ENCODE data around the gene TFAP2C.
"Not testable (repeated sequence)": the region's sequence is repeated elsewhere in the genome, so short reads cannot be mapped to it uniquely, and the experiment has no call there.

Gene TFAP2C

GRCh38 chr20:56646599-56646998 is 17.5 kb downstream of the TFAP2C start:
- Mint-ChIP-seq H3K27ac (no peak overlapping the region), H3K4me3 (no peak overlapping the region), H3K9me3 (no peaks in the 10 kb centered on the region), H3K4me1 (no peaks in the 10 kb centered on the region), H3K27me3 (ENCODE audit: low read depth) (peaks cover 23% of the 10 kb centered on the region), H3K36me3 (ENCODE audit: low read depth) (no peaks in the 10 kb centered on the region)
- TF ChIP-seq CTCF (IDR thresholded peaks at IDR 0.05; ENCODE audit: unreplicated experiment in 3 of 3), result no peak

- H3K27me3 Mint-ChIP-seq (ENCODE audit: low read depth), result peaks cover 43% of the 10 kb centered on the region
- H3K36me3 Mint-ChIP-seq (ENCODE audit: low read depth), result no peaks in the 10 kb centered on the region
- no peaks in the 10 kb centered on the region for H3K4me1 Mint-ChIP-seq
- TF ChIP-seq CTCF (IDR thresholded peaks at IDR 0.05; ENCODE audit: unreplicated experiment in 3 of 3), result no peak
- no peaks in the 10 kb centered on the region for H3K9me3 Mint-ChIP-seq
- H3K4me3 Mint-ChIP-seq, result no peak overlapping the region
- no peak overlapping the region for H3K27ac Mint-ChIP-seq
These were observed 24.1 kb downstream of the TFAP2C start for GRCh38 chr20:56653211-56653610.

- H3K4me1 Mint-ChIP-seq, result no peaks in the 10 kb centered on the region
- TF ChIP-seq CTCF (IDR thresholded peaks at IDR 0.05; ENCODE audit: unreplicated experiment in 3 of 3), result no peak
- no peak overlapping the region for H3K4me3 Mint-ChIP-seq
- H3K9me3 Mint-ChIP-seq, result no peaks in the 10 kb centered on the region
- H3K27me3 Mint-ChIP-seq (ENCODE audit: low read depth), result peaks cover 43% of the 10 kb centered on the region
- no peak overlapping the region for H3K27ac Mint-ChIP-seq
- H3K36me3 Mint-ChIP-seq (ENCODE audit: low read depth), result no peaks in the 10 kb centered on the region
These were observed 27.5 kb downstream of the TFAP2C start for GRCh38 chr20:56656632-56657031.

- Mint-ChIP-seq H3K27me3 (ENCODE audit: low read depth) (peaks cover 42% of the 10 kb centered on the region), H3K9me3 (no peaks in the 10 kb centered on the region), H3K36me3 (ENCODE audit: low read depth) (no peaks in the 10 kb centered on the region)
These were observed 28.8 kb downstream of the TFAP2C start for GRCh38 chr20:56657879-56658278.

GRCh38 chr20:56658341-56658947 is 29.3 kb downstream of the TFAP2C start:
- not testable (repeated sequence) for H3K27ac Mint-ChIP-seq

More at GRCh38 chr20:56657879-56658278, 28.8 kb downstream of the TFAP2C start:
- Mint-ChIP-seq H3K27ac (no peak overlapping the region), H3K4me3 (no peak overlapping the region), H3K4me1 (no peaks in the 10 kb centered on the region)
- no peak for TF ChIP-seq CTCF (IDR thresholded peaks at IDR 0.05; ENCODE audit: unreplicated experiment in 3 of 3)

GRCh38 chr20:56663660-56664059 is 34.6 kb downstream of the TFAP2C start:
- no peaks in the 10 kb centered on the region for H3K4me1 Mint-ChIP-seq
- H3K4me3 Mint-ChIP-seq, result no peak overlapping the region
- no peaks in the 10 kb centered on the region for H3K9me3 Mint-ChIP-seq
- peaks cover 16% of the 10 kb centered on the region for H3K27me3 Mint-ChIP-seq (ENCODE audit: low read depth)
- TF ChIP-seq CTCF (IDR thresholded peaks at IDR 0.05; ENCODE audit: unreplicated experiment in 3 of 3), result no peak
- H3K36me3 Mint-ChIP-seq (ENCODE audit: low read depth), result no peaks in the 10 kb centered on the region
- no peak overlapping the region for H3K27ac Mint-ChIP-seq

More at GRCh38 chr20:56658341-56658947, 29.3 kb downstream of the TFAP2C start:
- not testable (repeated sequence) for H3K4me3 Mint-ChIP-seq; H3K36me3 Mint-ChIP-seq (ENCODE audit: low read depth); H3K4me1 Mint-ChIP-seq; H3K9me3 Mint-ChIP-seq
- H3K27me3 Mint-ChIP-seq (ENCODE audit: low read depth), result peaks cover 41% of the 10 kb centered on the region
